Measurements from ENCODE around the gene ATP6V0C.

ATP6V0C gene

GRCh38 chr16:2519711-2520080 is 5.9 kb downstream of the ATP6V0C start:
- Histone ChIP-seq H3K4me1 (ENCODE audit: control insufficient read depth, insufficient read depth, low read length) (peaks cover 2% of the 10 kb centered on the region), H3K9ac (ENCODE audit: low read depth, low read length) (no peak overlapping the region), H3K36me3 (ENCODE audit: control insufficient read depth, insufficient read depth, low read length) (peaks cover 11% of the 10 kb centered on the region), H3K4me3 (ENCODE audit: low read depth, low read length) (peak overlapping the region; percentile 26), H3K9me3 (ENCODE audit: control insufficient read depth, insufficient read depth, low read length) (no peaks in the 10 kb centered on the region), H3K27me3 (ENCODE audit: control insufficient read depth, insufficient read depth, low read length) (no peaks in the 10 kb centered on the region)

GRCh38 chr16:2520097-2520783 is 6.5 kb downstream of the ATP6V0C start, which contains the start of gene AMDHD2:
AMDHD2 (plus strand) TSS chr16:2520371; CDS start chr16:2520459, 88 bp downstream.
- peaks cover 2% of the 10 kb centered on the region for H3K4me1 ChIP-seq (ENCODE audit: control insufficient read depth, insufficient read depth, low read length)
- no peaks in the 10 kb centered on the region for H3K9me3 ChIP-seq (ENCODE audit: control insufficient read depth, insufficient read depth, low read length)
- H3K4me3 ChIP-seq (ENCODE audit: low read depth, low read length), result peak within 1 kb of the TSS; percentile 67
- no peaks in the 10 kb centered on the region for H3K27me3 ChIP-seq (ENCODE audit: control insufficient read depth, insufficient read depth, low read length)
- peak within 1 kb of the TSS; percentile 79 for H3K9ac ChIP-seq (ENCODE audit: low read depth, low read length)
- H3K36me3 ChIP-seq (ENCODE audit: control insufficient read depth, insufficient read depth, low read length), result peaks cover 14% of the 10 kb centered on the region

DNA sequence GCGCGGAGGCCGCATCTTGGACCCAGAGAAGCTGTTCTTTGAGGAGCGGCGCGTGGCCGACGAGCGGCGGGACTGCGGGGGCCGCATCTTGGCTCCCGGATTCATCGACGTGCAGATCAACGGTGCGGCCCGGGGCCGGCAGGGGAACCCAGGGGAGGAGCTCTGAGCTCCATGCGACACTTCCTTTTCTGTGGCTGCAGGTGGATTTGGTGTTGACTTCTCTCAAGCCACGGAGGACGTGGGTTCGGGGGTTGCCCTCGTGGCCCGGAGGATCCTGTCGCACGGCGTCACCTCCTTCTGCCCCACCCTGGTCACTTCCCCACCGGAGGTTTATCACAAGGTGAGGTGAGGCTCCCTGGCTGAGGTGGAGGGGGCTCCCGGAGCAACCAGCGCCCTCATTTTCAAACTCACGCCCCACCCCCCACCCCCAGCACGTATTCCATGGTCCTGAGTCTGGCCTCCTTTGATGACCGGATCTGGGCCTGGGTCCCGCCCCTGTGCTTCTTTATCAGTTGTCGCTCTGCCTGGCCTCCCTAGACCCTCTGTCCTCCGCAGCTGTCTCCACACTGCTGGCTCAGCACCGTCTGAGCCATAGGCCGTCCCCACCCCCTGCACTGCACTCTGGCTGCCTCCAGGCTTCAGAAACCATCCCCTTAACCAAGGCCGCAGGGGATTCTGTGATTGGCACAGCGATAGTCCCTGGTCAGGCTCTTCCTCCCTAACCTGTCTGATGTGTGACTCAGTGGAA is 7.2 kb downstream of the ATP6V0C start:
- H3K9me3 ChIP-seq (ENCODE audit: control insufficient read depth, insufficient read depth, low read length), result no peaks in the 10 kb centered on the region
- peak overlapping the region; percentile 67 for H3K4me3 ChIP-seq (ENCODE audit: low read depth, low read length)
- peaks cover 2% of the 10 kb centered on the region for H3K4me1 ChIP-seq (ENCODE audit: control insufficient read depth, insufficient read depth, low read length)
- peaks cover 14% of the 10 kb centered on the region for H3K36me3 ChIP-seq (ENCODE audit: control insufficient read depth, insufficient read depth, low read length)
- peak overlapping the region; percentile 79 for H3K9ac ChIP-seq (ENCODE audit: low read depth, low read length)
- no peaks in the 10 kb centered on the region for H3K27me3 ChIP-seq (ENCODE audit: control insufficient read depth, insufficient read depth, low read length)

- H3K9me3 ChIP-seq (ENCODE audit: control insufficient read depth, insufficient read depth, low read length), result no peaks in the 10 kb centered on the region
- no peaks in the 10 kb centered on the region for H3K27me3 ChIP-seq (ENCODE audit: control insufficient read depth, insufficient read depth, low read length)
- H3K4me1 ChIP-seq (ENCODE audit: control insufficient read depth, insufficient read depth, low read length), result no peaks in the 10 kb centered on the region
- no peak overlapping the region for H3K4me3 ChIP-seq (ENCODE audit: low read depth, low read length)
- H3K36me3 ChIP-seq (ENCODE audit: control insufficient read depth, insufficient read depth, low read length), result peaks cover 29% of the 10 kb centered on the region
- no peak overlapping the region for H3K9ac ChIP-seq (ENCODE audit: low read depth, low read length)
Measured at GRCh38 chr16:2523801-2524231, 10.1 kb downstream of the ATP6V0C start.

DNA sequence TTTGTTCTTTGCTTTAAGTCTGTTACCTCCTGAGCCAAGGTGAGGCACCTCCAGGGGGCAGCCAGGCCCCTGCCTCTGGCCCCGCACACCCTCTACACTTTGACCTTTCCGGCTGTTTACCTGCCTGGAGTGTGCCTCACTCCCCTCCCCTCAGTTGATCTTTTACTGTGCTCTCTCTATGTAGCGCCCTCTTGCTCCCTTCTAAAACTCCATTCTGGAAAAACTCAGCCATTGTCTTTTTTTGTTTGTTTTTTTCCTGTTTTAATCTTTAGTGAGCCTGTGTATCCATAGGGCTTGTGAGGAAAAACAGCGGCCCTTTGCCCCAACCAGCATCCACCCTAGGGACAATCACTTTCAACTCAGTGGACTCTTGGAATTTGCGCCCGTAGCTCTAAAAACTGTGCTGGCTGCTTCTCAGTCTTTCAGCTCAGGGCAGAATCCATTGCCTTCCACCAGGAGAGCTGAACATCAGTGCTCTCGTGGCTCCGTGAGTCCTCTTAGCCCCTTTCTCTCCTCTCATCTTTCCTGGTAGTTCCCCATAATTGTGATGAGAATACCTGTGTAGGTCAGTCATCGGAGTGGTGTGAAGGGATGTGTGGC is 10.7 kb downstream of the ATP6V0C start:
- no peaks in the 10 kb centered on the region for H3K27me3 ChIP-seq (ENCODE audit: control insufficient read depth, insufficient read depth, low read length)
- no peaks in the 10 kb centered on the region for H3K9me3 ChIP-seq (ENCODE audit: control insufficient read depth, insufficient read depth, low read length)
- H3K4me1 ChIP-seq (ENCODE audit: control insufficient read depth, insufficient read depth, low read length), result no peaks in the 10 kb centered on the region
- no peak overlapping the region for H3K4me3 ChIP-seq (ENCODE audit: low read depth, low read length)
- peaks cover 34% of the 10 kb centered on the region for H3K36me3 ChIP-seq (ENCODE audit: control insufficient read depth, insufficient read depth, low read length)
- H3K9ac ChIP-seq (ENCODE audit: low read depth, low read length), result no peak overlapping the region

GRCh38 chr16:2526135-2526534 is 12.4 kb downstream of the ATP6V0C start:
- H3K4me1 ChIP-seq (ENCODE audit: control insufficient read depth, insufficient read depth, low read length), result no peaks in the 10 kb centered on the region
- H3K27me3 ChIP-seq (ENCODE audit: control insufficient read depth, insufficient read depth, low read length), result no peaks in the 10 kb centered on the region
- no peaks in the 10 kb centered on the region for H3K9me3 ChIP-seq (ENCODE audit: control insufficient read depth, insufficient read depth, low read length)
- no peak overlapping the region for H3K4me3 ChIP-seq (ENCODE audit: low read depth, low read length)
- no peak overlapping the region for H3K9ac ChIP-seq (ENCODE audit: low read depth, low read length)
- H3K36me3 ChIP-seq (ENCODE audit: control insufficient read depth, insufficient read depth, low read length), result peaks cover 43% of the 10 kb centered on the region

GRCh38 chr16:2527071-2527783 is 13.5 kb downstream of the ATP6V0C start:
- H3K27me3 ChIP-seq (ENCODE audit: control insufficient read depth, insufficient read depth, low read length), result no peaks in the 10 kb centered on the region
- no peak overlapping the region for H3K4me3 ChIP-seq (ENCODE audit: low read depth, low read length)
- no peak overlapping the region for H3K9ac ChIP-seq (ENCODE audit: low read depth, low read length)
- no peaks in the 10 kb centered on the region for H3K4me1 ChIP-seq (ENCODE audit: control insufficient read depth, insufficient read depth, low read length)
- H3K36me3 ChIP-seq (ENCODE audit: control insufficient read depth, insufficient read depth, low read length), result peaks cover 43% of the 10 kb centered on the region
- no peaks in the 10 kb centered on the region for H3K9me3 ChIP-seq (ENCODE audit: control insufficient read depth, insufficient read depth, low read length)

GRCh38 chr16:2527784-2528100 is 14.0 kb downstream of the ATP6V0C start:
- Histone ChIP-seq H3K4me1 (ENCODE audit: control insufficient read depth, insufficient read depth, low read length) (no peaks in the 10 kb centered on the region), H3K36me3 (ENCODE audit: control insufficient read depth, insufficient read depth, low read length) (peaks cover 43% of the 10 kb centered on the region), H3K27me3 (ENCODE audit: control insufficient read depth, insufficient read depth, low read length) (no peaks in the 10 kb centered on the region), H3K9ac (ENCODE audit: low read depth, low read length) (no peak overlapping the region), H3K4me3 (ENCODE audit: low read depth, low read length) (no peak overlapping the region), H3K9me3 (ENCODE audit: control insufficient read depth, insufficient read depth, low read length) (no peaks in the 10 kb centered on the region)

- Histone ChIP-seq H3K27me3 (ENCODE audit: control insufficient read depth, insufficient read depth, low read length) (no peaks in the 10 kb centered on the region), H3K9ac (ENCODE audit: low read depth, low read length) (no peak overlapping the region), H3K4me1 (ENCODE audit: control insufficient read depth, insufficient read depth, low read length) (no peaks in the 10 kb centered on the region), H3K9me3 (ENCODE audit: control insufficient read depth, insufficient read depth, low read length) (no peaks in the 10 kb centered on the region), H3K4me3 (ENCODE audit: low read depth, low read length) (no peak overlapping the region), H3K36me3 (ENCODE audit: control insufficient read depth, insufficient read depth, low read length) (peaks cover 40% of the 10 kb centered on the region)
Measured at GRCh38 chr16:2528161-2529060, 14.7 kb downstream of the ATP6V0C start.

GRCh38 chr16:2529061-2529931 is 15.5 kb downstream of the ATP6V0C start:
- Histone ChIP-seq H3K9ac (ENCODE audit: low read depth, low read length) (no peak overlapping the region), H3K4me1 (ENCODE audit: control insufficient read depth, insufficient read depth, low read length) (no peaks in the 10 kb centered on the region), H3K4me3 (ENCODE audit: low read depth, low read length) (no peak overlapping the region), H3K9me3 (ENCODE audit: control insufficient read depth, insufficient read depth, low read length) (no peaks in the 10 kb centered on the region), H3K36me3 (ENCODE audit: control insufficient read depth, insufficient read depth, low read length) (peaks cover 33% of the 10 kb centered on the region), H3K27me3 (ENCODE audit: control insufficient read depth, insufficient read depth, low read length) (no peaks in the 10 kb centered on the region)

Measured in iPS-15b (cell line).